ENCODE data around the gene MYPOP.
A peak's percentile ranks its signal among the peaks of the same experiment; 100 is the strongest.

The MYPOP gene

GRCh38 chr19:45876161-45876410 lies 26.3 kb downstream of the MYPOP start:
- H3K27ac ChIP-seq (replicated peaks; ENCODE audit: low read length): no peak overlapping the region

GRCh38 chr19:45874620-45874966 lies 27.8 kb downstream of the MYPOP start:
- Histone ChIP-seq H2BK15ac (ENCODE audit: low read length) (no peak overlapping the region), H3K36me3 (replicated peaks in 1 of 2; ENCODE audit: control insufficient read depth in 2 of 2, insufficient read depth in 2 of 2, low read length in 2 of 2) (peaks cover 0 to 2% of the 10 kb centered on the region in 2 donors), H4K91ac (ENCODE audit: low read depth, low read length, poor library complexity) (no peak overlapping the region), H3K4me1 (ENCODE audit: control insufficient read depth in 2 of 2, insufficient read depth in 1 of 2, low read depth in 1 of 2, low read length in 2 of 2) (peaks cover 10 to 32% of the 10 kb centered on the region in 2 donors), H2BK12ac (ENCODE audit: low read length) (no peak overlapping the region), H3K9ac (ENCODE audit: low read depth, low read length, poor library complexity) (no peak overlapping the region), H3K79me1 (ENCODE audit: low read depth, low read length) (no peaks in the 10 kb centered on the region), H3K18ac (ENCODE audit: low read length) (no peak overlapping the region), H2BK120ac (ENCODE audit: low read depth, low read length) (no peak overlapping the region), H2AFZ (ENCODE audit: low read length) (no peak overlapping the region), H3K27ac (replicated peaks; ENCODE audit: low read length) (no peak overlapping the region), H3K4me2 (ENCODE audit: insufficient read depth, low read length, poor library complexity, severe bottlenecking) (no peak overlapping the region), H3K27me3 (ENCODE audit: control insufficient read depth in 3 of 3, insufficient read depth in 3 of 3, low read depth in 1 of 3, low read length in 3 of 3) (no peaks in the 10 kb centered on the region), H3K4ac (ENCODE audit: low read length) (no peak overlapping the region), H3K9me3 (replicated peaks in 1 of 2; ENCODE audit: control insufficient read depth in 2 of 2, insufficient read depth in 1 of 2, low read depth in 1 of 2, low read length in 2 of 2) (no peaks in the 10 kb centered on the region), H4K8ac (ENCODE audit: low read depth, low read length) (no peak overlapping the region), H3K14ac (ENCODE audit: low read length) (no peak overlapping the region), H2AK5ac (ENCODE audit: low read depth, low read length) (no peak overlapping the region), H2BK5ac (ENCODE audit: low read length) (no peak overlapping the region), H3K4me3 (ENCODE audit: low read length in 2 of 2) (no peak overlapping the region), H3K23ac (ENCODE audit: low read depth, low read length, poor library complexity) (no peak overlapping the region)
- no peak for DNase-seq (ENCODE audit: low spot score)
- no CpG with 5 or more reads among the region's 7 CpGs for whole genome bisulfite sequencing, 2 donors (ENCODE audit: extremely low coverage in 2 of 2, insufficient read length in 2 of 2, insufficient replicate concordance in 1 of 2)

More at GRCh38 chr19:45876161-45876410, 26.3 kb downstream of the MYPOP start:
- H3K18ac ChIP-seq (ENCODE audit: low read length): peak overlapping the region; percentile 90
- H3K23ac ChIP-seq (ENCODE audit: low read depth, low read length, poor library complexity): no peak overlapping the region
- no peak overlapping the region for H3K9ac ChIP-seq (ENCODE audit: low read depth, low read length, poor library complexity)
- no peak overlapping the region for H2AK5ac ChIP-seq (ENCODE audit: low read depth, low read length)
- H2BK12ac ChIP-seq (ENCODE audit: low read length): peak overlapping the region; percentile 8
- H2BK15ac ChIP-seq (ENCODE audit: low read length): peak overlapping the region; percentile 92
- H3K4me2 ChIP-seq (ENCODE audit: insufficient read depth, low read length, poor library complexity, severe bottlenecking): no peak overlapping the region
- H4K91ac ChIP-seq (ENCODE audit: low read depth, low read length, poor library complexity): no peak overlapping the region
- DNase-seq (ENCODE audit: low spot score): no peak
- peak overlapping the region; percentile 98 for H2AFZ ChIP-seq (ENCODE audit: low read length)
- H2BK120ac ChIP-seq (ENCODE audit: low read depth, low read length): no peak overlapping the region
- WGBS, 2 donors (ENCODE audit: extremely low coverage in 2 of 2, insufficient read length in 2 of 2, insufficient replicate concordance in 1 of 2): no CpG with 5 or more reads among the region's 4 CpGs
- H2BK5ac ChIP-seq (ENCODE audit: low read length): no peak overlapping the region
- peaks cover 0 to 2% of the 10 kb centered on the region in 2 donors for H3K36me3 ChIP-seq (replicated peaks in 1 of 2; ENCODE audit: control insufficient read depth in 2 of 2, insufficient read depth in 2 of 2, low read length in 2 of 2)
- H3K4ac ChIP-seq (ENCODE audit: low read length): peak overlapping the region; percentile 17
- H4K8ac ChIP-seq (ENCODE audit: low read depth, low read length): peak overlapping the region; percentile 29
- H3K27me3 ChIP-seq (ENCODE audit: control insufficient read depth in 3 of 3, insufficient read depth in 3 of 3, low read depth in 1 of 3, low read length in 3 of 3): no peaks in the 10 kb centered on the region
- H3K4me3 ChIP-seq (ENCODE audit: low read length in 2 of 2): peak overlapping the region in 1 of 2 donors; percentile 25
- H3K14ac ChIP-seq (ENCODE audit: low read length): no peak overlapping the region
- H3K79me1 ChIP-seq (ENCODE audit: low read depth, low read length): no peaks in the 10 kb centered on the region
- no peaks in the 10 kb centered on the region for H3K9me3 ChIP-seq (replicated peaks in 1 of 2; ENCODE audit: control insufficient read depth in 2 of 2, insufficient read depth in 1 of 2, low read depth in 1 of 2, low read length in 2 of 2)
- peaks cover 10 to 32% of the 10 kb centered on the region in 2 donors for H3K4me1 ChIP-seq (ENCODE audit: control insufficient read depth in 2 of 2, insufficient read depth in 1 of 2, low read depth in 1 of 2, low read length in 2 of 2)

- no CpG with 5 or more reads among the region's 7 CpGs for WGBS, 2 donors (ENCODE audit: extremely low coverage in 2 of 2, insufficient read length in 2 of 2, insufficient replicate concordance in 1 of 2)
- Histone ChIP-seq H2BK12ac (ENCODE audit: low read length) (no peak overlapping the region), H3K27ac (replicated peaks; ENCODE audit: low read length) (no peak overlapping the region)
Observed at GRCh38 chr19:45873219-45873772, 29.1 kb downstream of the MYPOP start.

GRCh38 chr19:45872095-45872919 lies 30.1 kb downstream of the MYPOP start:
- no peak overlapping the region for H2BK5ac ChIP-seq (ENCODE audit: low read length)
- no peak overlapping the region for H3K14ac ChIP-seq (ENCODE audit: low read length)
- H2BK120ac ChIP-seq (ENCODE audit: low read depth, low read length): no peak overlapping the region
- H3K18ac ChIP-seq (ENCODE audit: low read length): no peak overlapping the region
- peaks cover 10 to 24% of the 10 kb centered on the region in 2 donors for H3K4me1 ChIP-seq (ENCODE audit: control insufficient read depth in 2 of 2, insufficient read depth in 1 of 2, low read depth in 1 of 2, low read length in 2 of 2)
- no peak overlapping the region for H3K4ac ChIP-seq (ENCODE audit: low read length)
- no peak overlapping the region for H4K8ac ChIP-seq (ENCODE audit: low read depth, low read length)
- H3K9ac ChIP-seq (ENCODE audit: low read depth, low read length, poor library complexity): no peak overlapping the region
- H2BK15ac ChIP-seq (ENCODE audit: low read length): no peak overlapping the region
- no peak overlapping the region for H2BK12ac ChIP-seq (ENCODE audit: low read length)
- DNase-seq (ENCODE audit: low spot score): no peak
- WGBS, 2 donors (ENCODE audit: extremely low coverage in 2 of 2, insufficient read length in 2 of 2, insufficient replicate concordance in 1 of 2): no CpG with 5 or more reads among the region's 34 CpGs
- no peak overlapping the region for H2AFZ ChIP-seq (ENCODE audit: low read length)
- H4K91ac ChIP-seq (ENCODE audit: low read depth, low read length, poor library complexity): no peak overlapping the region
- H2AK5ac ChIP-seq (ENCODE audit: low read depth, low read length): no peak overlapping the region
- H3K27ac ChIP-seq (replicated peaks; ENCODE audit: low read length): no peak overlapping the region
- H3K23ac ChIP-seq (ENCODE audit: low read depth, low read length, poor library complexity): no peak overlapping the region
- no peaks in the 10 kb centered on the region for H3K36me3 ChIP-seq (replicated peaks in 1 of 2; ENCODE audit: control insufficient read depth in 2 of 2, insufficient read depth in 2 of 2, low read length in 2 of 2)
- H3K4me2 ChIP-seq (ENCODE audit: insufficient read depth, low read length, poor library complexity, severe bottlenecking): no peak overlapping the region
- no peaks in the 10 kb centered on the region for H3K79me1 ChIP-seq (ENCODE audit: low read depth, low read length)
- no peaks in the 10 kb centered on the region for H3K9me3 ChIP-seq (replicated peaks in 1 of 2; ENCODE audit: control insufficient read depth in 2 of 2, insufficient read depth in 1 of 2, low read depth in 1 of 2, low read length in 2 of 2)
- no peak overlapping the region for H3K4me3 ChIP-seq (ENCODE audit: low read length in 2 of 2)
- H3K27me3 ChIP-seq (ENCODE audit: control insufficient read depth in 3 of 3, insufficient read depth in 3 of 3, low read depth in 1 of 3, low read length in 3 of 3): peaks cover 0 to 3% (median 0%) of the 10 kb centered on the region in 3 experiments

More at GRCh38 chr19:45873219-45873772, 29.1 kb downstream of the MYPOP start:
- Histone ChIP-seq H2BK15ac (ENCODE audit: low read length) (no peak overlapping the region), H3K4me2 (ENCODE audit: insufficient read depth, low read length, poor library complexity, severe bottlenecking) (no peak overlapping the region), H2AK5ac (ENCODE audit: low read depth, low read length) (peak overlapping the region; percentile 5), H3K4me3 (ENCODE audit: low read length in 2 of 2) (peak overlapping the region in 1 of 2 donors; percentile 44), H3K14ac (ENCODE audit: low read length) (no peak overlapping the region), H2BK5ac (ENCODE audit: low read length) (no peak overlapping the region), H3K4me1 (ENCODE audit: control insufficient read depth in 2 of 2, insufficient read depth in 1 of 2, low read depth in 1 of 2, low read length in 2 of 2) (peaks cover 10 to 29% of the 10 kb centered on the region in 2 donors), H2AFZ (ENCODE audit: low read length) (peak overlapping the region; percentile 74), H3K9ac (ENCODE audit: low read depth, low read length, poor library complexity) (peak overlapping the region; percentile 5), H3K4ac (ENCODE audit: low read length) (no peak overlapping the region), H3K79me1 (ENCODE audit: low read depth, low read length) (no peaks in the 10 kb centered on the region), H4K8ac (ENCODE audit: low read depth, low read length) (no peak overlapping the region), H3K23ac (ENCODE audit: low read depth, low read length, poor library complexity) (no peak overlapping the region), H3K36me3 (replicated peaks in 1 of 2; ENCODE audit: control insufficient read depth in 2 of 2, insufficient read depth in 2 of 2, low read length in 2 of 2) (peaks cover 0 to 2% of the 10 kb centered on the region in 2 donors), H3K27me3 (ENCODE audit: control insufficient read depth in 3 of 3, insufficient read depth in 3 of 3, low read depth in 1 of 3, low read length in 3 of 3) (peaks cover 0 to 3% (median 0%) of the 10 kb centered on the region in 3 experiments), H4K91ac (ENCODE audit: low read depth, low read length, poor library complexity) (no peak overlapping the region), H3K18ac (ENCODE audit: low read length) (no peak overlapping the region), H3K9me3 (replicated peaks in 1 of 2; ENCODE audit: control insufficient read depth in 2 of 2, insufficient read depth in 1 of 2, low read depth in 1 of 2, low read length in 2 of 2) (no peaks in the 10 kb centered on the region), H2BK120ac (ENCODE audit: low read depth, low read length) (no peak overlapping the region)
- no peak for DNase-seq (ENCODE audit: low spot score)

Measured in neuronal stem cell (in vitro differentiated cells).